MM.1S (cell line): ENCODE results near the gene DDX60.

Source experiments
- EZH2 ChIP-seq: fragments of 300-600 bp; sonication (generic); optimal IDR thresholded peaks from 2 replicates; pipeline ENCODE3; 2017; ENCODE audit warnings: low read depth, mild to moderate bottlenecking, antibody characterized with exemption, low read length, mixed read lengths
- TF ChIP-seq, protein P1 (sequence below): fragments of 300-600 bp; sonication (generic); IDR thresholded peaks from 2 replicates; pipeline ENCODE4 v1.5.1; 2016; ENCODE audit warnings: antibody characterized with exemption, low read length, mixed read lengths

DNA sequence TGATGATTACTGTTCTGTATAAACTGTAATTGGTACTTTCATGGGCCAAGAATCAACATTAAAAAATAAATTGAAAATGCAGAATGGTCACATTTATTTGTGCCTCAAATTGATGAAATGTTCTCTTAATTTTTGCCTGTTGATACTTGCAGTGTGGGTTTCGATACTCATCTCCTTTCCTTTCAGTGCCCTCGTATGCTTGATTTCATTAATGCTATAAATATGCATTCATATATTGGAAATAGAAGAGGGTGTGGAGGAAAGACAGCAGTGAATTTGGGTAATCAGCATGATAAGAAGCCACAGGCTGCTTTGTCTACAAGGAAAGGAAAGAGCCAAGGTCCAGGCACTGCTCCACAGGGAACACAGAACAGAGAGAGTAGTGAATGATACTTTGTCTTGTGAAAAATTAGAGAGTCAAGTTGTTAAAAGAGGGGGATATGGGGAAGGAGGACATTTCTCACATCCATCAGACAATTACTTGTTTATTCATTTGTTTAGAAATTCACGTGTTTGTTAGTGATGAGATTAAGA, 1.0 kb upstream of the DDX60 start:
- TF ChIP-seq, protein P1, sequence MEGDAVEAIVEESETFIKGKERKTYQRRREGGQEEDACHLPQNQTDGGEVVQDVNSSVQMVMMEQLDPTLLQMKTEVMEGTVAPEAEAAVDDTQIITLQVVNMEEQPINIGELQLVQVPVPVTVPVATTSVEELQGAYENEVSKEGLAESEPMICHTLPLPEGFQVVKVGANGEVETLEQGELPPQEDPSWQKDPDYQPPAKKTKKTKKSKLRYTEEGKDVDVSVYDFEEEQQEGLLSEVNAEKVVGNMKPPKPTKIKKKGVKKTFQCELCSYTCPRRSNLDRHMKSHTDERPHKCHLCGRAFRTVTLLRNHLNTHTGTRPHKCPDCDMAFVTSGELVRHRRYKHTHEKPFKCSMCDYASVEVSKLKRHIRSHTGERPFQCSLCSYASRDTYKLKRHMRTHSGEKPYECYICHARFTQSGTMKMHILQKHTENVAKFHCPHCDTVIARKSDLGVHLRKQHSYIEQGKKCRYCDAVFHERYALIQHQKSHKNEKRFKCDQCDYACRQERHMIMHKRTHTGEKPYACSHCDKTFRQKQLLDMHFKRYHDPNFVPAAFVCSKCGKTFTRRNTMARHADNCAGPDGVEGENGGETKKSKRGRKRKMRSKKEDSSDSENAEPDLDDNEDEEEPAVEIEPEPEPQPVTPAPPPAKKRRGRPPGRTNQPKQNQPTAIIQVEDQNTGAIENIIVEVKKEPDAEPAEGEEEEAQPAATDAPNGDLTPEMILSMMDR = no peak
- TF ChIP-seq EZH2 = no peak
